Thyroid gland (tissue), 4 donors: ENCODE results near the gene IGSF9B. TPM values are rescaled to one million over a fixed set of nuclear protein-coding genes. Genes with fewer than 3 reads are reported as not detected.

Experiments used
- DNase-seq, 2 donors: peaks; one replicate each; pipeline ENCODE4 v3.0.0-alpha.2; 2019
- H3K27ac ChIP-seq, 3 donors: fragments of 200-600 bp; sonication (generic); 1 replicate in 2 of 3; 2 replicates in 1 of 3; pipeline ENCODE4 v1.5.1; 2016 to 2019; ENCODE audit warnings: mild to moderate bottlenecking in 1 of 3, moderate library complexity in 1 of 3
- H3K27me3 ChIP-seq: fragments of 200-600 bp; sonication (generic); one replicate; pipeline ENCODE4 v1.5.1; 2019
- H3K36me3 ChIP-seq, 2 donors: fragments of 200-600 bp; sonication (generic); one replicate each; pipeline ENCODE4 v1.5.1; 2016 to 2019
- H3K4me1 ChIP-seq, 2 donors: fragments of 200-600 bp; sonication (generic); one replicate each; pipeline ENCODE4 v1.5.1; 2017 to 2019
- H3K4me3 ChIP-seq, 3 donors: fragments of 200-600 bp; sonication (generic); replicated peaks in 1 of 3; 1 replicate in 2 of 3; 2 replicates in 1 of 3; pipeline ENCODE4 v1.5.1; 2016; ENCODE audit warnings: mild to moderate bottlenecking in 1 of 3
- H3K9me3 ChIP-seq: fragments of 200-600 bp; sonication (generic); one replicate; pipeline ENCODE4 v1.5.1; 2017
- CTCF ChIP-seq, 6 experiments: fragments of 200-600 bp in 3 of 6; fragments of 450-650 bp in 3 of 6; sonication (generic) in 3 of 6; IDR thresholded peaks; one replicate each; pipeline ENCODE4 v1.5.1; 2016 to 2019; ENCODE audit warnings: antibody characterized with exemption in 6 of 6, mild to moderate bottlenecking in 2 of 6, inconsistent platforms in 1 of 6, moderate library complexity in 1 of 6
- POLR2A ChIP-seq, 2 donors: fragments of 450-650 bp; IDR thresholded peaks; one replicate each; pipeline ENCODE4 v1.6.1; 2017; ENCODE audit warnings: antibody characterized with exemption in 2 of 2, mild to moderate bottlenecking in 2 of 2, moderate library complexity in 1 of 2
- WGBS, 2 donors: methylation state at CpG; one replicate each; pipeline ENCODE4 v1.1.5; 2017; 5-methylcytosine and 5-hydroxymethylcytosine counted together
- intact Hi-C: fragments of 100-400 bp; cut with DNase I; formaldehyde crosslinking; loops from one replicate; pipeline ENCODE4 v1.15.1; 2023
- total RNA-seq, 4 donors: library from RNA; depleted of rRNA; stranded (reverse); fragments of >200 nt; gene quantifications; one replicate each; pipeline ENCODE4 v1.2.3, GENCODE V29; 2016

Gene IGSF9B
- total RNA-seq, 4 donors from 2014 or later = 9.7 to 36.5 (median 13.8) TPM

DNA sequence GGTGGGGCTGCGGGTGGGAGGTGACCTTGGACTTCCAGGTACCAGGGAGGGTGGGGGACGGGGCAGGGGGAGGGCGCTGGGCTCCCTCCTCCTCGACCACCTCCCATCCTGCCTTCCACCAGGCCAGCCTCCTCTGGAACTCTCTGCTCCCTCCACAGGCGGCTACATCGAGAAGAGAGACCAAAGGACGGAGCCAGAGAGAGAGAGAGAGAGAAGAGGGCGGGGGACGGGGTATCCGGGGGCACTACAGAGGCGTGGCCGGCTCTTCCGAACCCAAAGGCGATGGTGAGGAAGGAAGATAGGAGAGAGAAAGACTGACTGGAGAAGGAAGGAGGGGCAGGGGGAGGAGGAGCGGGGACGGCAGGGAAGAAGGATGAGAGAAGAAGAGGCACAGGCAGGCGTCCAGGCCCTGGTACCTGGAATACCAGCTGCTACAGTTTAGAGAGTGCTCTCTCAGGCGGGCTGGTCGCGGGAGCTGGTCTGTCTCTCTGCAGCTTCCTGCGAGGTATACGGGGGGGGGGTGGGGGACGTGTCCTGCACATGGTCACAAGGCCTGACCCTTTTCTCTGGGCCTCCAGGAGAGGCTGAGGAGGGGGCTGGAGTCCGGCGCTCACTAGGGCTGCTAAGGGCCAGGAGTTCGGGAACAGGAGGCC, 38.0 kb downstream of the IGSF9B start:
- WGBS, 2 donors = 64 to 67% methylated on average over 22 to 24 of the region's 26 CpGs
- DNase-seq = no peak
- H3K27me3 ChIP-seq = no peaks in the 10 kb centered on the region
- peaks cover 10 to 24% of the 10 kb centered on the region in 2 donors for H3K36me3 ChIP-seq
- no peak overlapping the region for H3K27ac ChIP-seq
- no peaks in the 10 kb centered on the region for H3K9me3 ChIP-seq
- H3K4me3 ChIP-seq = no peak overlapping the region
- H3K4me1 ChIP-seq = no peaks in the 10 kb centered on the region
- intact Hi-C loops = no loop called here
- no peak for TF ChIP-seq POLR2A (IDR thresholded peaks at IDR 0.05)

- Histone ChIP-seq H3K36me3 (peaks cover 10 to 20% of the 10 kb centered on the region in 2 donors), H3K4me1 (no peaks in the 10 kb centered on the region), H3K27me3 (no peaks in the 10 kb centered on the region), H3K9me3 (no peaks in the 10 kb centered on the region), H3K27ac (no peak overlapping the region), H3K4me3 (no peak overlapping the region)
- DNase-seq = no peak
- intact Hi-C loops = no loop called here
- 81% methylated on average over 43 to 49 of the region's 52 CpGs for WGBS, 2 donors
- TF ChIP-seq CTCF (IDR thresholded peaks at IDR 0.05) (no peak), POLR2A (IDR thresholded peaks at IDR 0.05) (no peak)
Measured at GRCh38 chr11:133917921-133918607, 38.7 kb downstream of the IGSF9B start.

- Histone ChIP-seq H3K4me3 (no peak overlapping the region), H3K27me3 (no peaks in the 10 kb centered on the region), H3K9me3 (no peaks in the 10 kb centered on the region), H3K36me3 (peaks cover 10 to 20% of the 10 kb centered on the region in 2 donors), H3K27ac (no peak overlapping the region), H3K4me1 (no peaks in the 10 kb centered on the region)
- intact Hi-C loops = no loop called here
- WGBS, 2 donors = 83 to 92% methylated on average over 4 to 12 of the region's 14 CpGs
- no peak for DNase-seq
- TF ChIP-seq POLR2A (IDR thresholded peaks at IDR 0.05) = no peak
- TF ChIP-seq CTCF (IDR thresholded peaks at IDR 0.05) = no peak
Measured at GRCh38 chr11:133916784-133917440, 39.9 kb downstream of the IGSF9B start.

DNA sequence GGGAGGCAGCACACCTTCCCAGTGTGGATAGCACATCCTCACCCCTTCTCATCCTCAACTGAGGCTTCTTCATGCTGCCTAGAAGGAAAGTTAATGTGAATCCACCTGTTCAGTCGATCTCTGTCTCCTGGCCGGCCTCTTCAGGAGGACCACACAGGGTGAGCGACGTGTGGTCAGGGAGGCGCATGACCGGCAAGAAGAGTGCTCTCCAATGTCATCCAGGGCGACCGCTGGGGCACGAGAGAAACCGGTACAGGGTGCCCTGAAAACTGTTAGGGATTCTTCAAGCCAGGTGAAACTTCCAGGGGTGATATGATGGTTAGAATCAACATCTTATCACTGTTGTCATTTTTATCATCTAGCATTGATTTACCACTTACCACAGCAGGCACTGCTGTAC, 43.0 kb downstream of the IGSF9B start:
- H3K36me3 ChIP-seq = peaks cover 0 to 5% of the 10 kb centered on the region in 2 donors
- intact Hi-C loops = no loop called here

DNA sequence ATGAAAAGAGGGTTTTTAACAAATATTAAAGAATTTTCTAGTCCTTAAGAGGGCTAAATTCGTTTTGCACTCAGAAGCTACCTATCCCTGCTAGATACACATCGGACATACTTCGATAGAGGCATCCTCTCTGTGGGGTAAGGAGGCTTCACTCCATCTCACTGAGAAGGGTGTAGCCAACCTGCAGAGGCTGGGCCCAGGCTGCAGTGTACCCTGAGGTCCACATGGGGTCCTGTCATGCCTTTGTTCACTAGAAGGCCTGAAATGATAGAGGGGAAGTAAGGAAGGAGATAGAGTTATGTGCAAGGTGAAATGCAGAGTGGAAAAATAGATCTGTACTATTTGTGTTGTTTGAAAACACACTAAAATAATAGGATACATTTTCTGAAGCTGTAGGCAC, 45.6 kb downstream of the IGSF9B start:
- peaks cover 0 to 13% of the 10 kb centered on the region in 2 donors for H3K36me3 ChIP-seq
- no peak for DNase-seq
- H3K4me3 ChIP-seq = no peak overlapping the region
- H3K4me1 ChIP-seq = no peaks in the 10 kb centered on the region
- H3K27ac ChIP-seq = no peak overlapping the region
- H3K27me3 ChIP-seq = no peaks in the 10 kb centered on the region
- intact Hi-C loops = no loop called here
- no peaks in the 10 kb centered on the region for H3K9me3 ChIP-seq
- 81 to 92% methylated on average over 3 of the region's 3 CpGs for WGBS, 2 donors
- TF ChIP-seq POLR2A (IDR thresholded peaks at IDR 0.05) (no peak), CTCF (IDR thresholded peaks at IDR 0.05) (peak in 1 of 6 experiments; percentile 4)

More for the DNA sequence above, 43.0 kb downstream of the IGSF9B start:
- no peaks in the 10 kb centered on the region for H3K4me1 ChIP-seq
- H3K9me3 ChIP-seq = no peaks in the 10 kb centered on the region
- no peak overlapping the region for H3K27ac ChIP-seq
- no peaks in the 10 kb centered on the region for H3K27me3 ChIP-seq
- peak; percentile 31 to 37 for DNase-seq
- WGBS, 2 donors = 66 to 82% methylated on average over 10 of the region's 10 CpGs
- no peak overlapping the region for H3K4me3 ChIP-seq
- no peak for TF ChIP-seq CTCF (IDR thresholded peaks at IDR 0.05)
- TF ChIP-seq POLR2A (IDR thresholded peaks at IDR 0.05) = no peak
